Left ventricle myocardium inferior (tissue), 1 donor: ENCODE data around the gene ZKSCAN5. TPM values are rescaled to one million over a fixed set of nuclear protein-coding genes. Genes with fewer than 3 reads are reported as not detected.

Experiments
- DNase-seq: peaks from one replicate; pipeline ENCODE4 v3.0.0-alpha.2; 2020
- H3K27ac ChIP-seq: fragments of 200-600 bp; replicated peaks from 2 replicates; pipeline ENCODE4 v1.8.0; 2021
- H3K27me3 ChIP-seq: fragments of 200-600 bp; 2 replicates; pipeline ENCODE4 v1.8.0; 2021; ENCODE audit warnings: low read depth
- H3K36me3 ChIP-seq: fragments of 200-600 bp; 2 replicates; pipeline ENCODE4 v1.8.0; 2021
- H3K4me1 ChIP-seq: fragments of 200-600 bp; 2 replicates; pipeline ENCODE4 v1.8.0; 2021
- H3K4me3 ChIP-seq: fragments of 200-600 bp; 2 replicates; pipeline ENCODE4 v1.8.0; 2021; ENCODE audit warnings: mild to moderate bottlenecking, moderate library complexity
- H3K9me3 ChIP-seq: fragments of 200-600 bp; replicated peaks from 2 replicates; pipeline ENCODE4 v1.8.0; 2021
- CTCF ChIP-seq: fragments of 200-600 bp; IDR thresholded peaks from 2 replicates; pipeline ENCODE4 v1.8.0; 2021; ENCODE audit warnings: antibody characterized with exemption, mild to moderate bottlenecking, borderline replicate concordance
- intact Hi-C: fragments of 100-400 bp; cut with micrococcal nuclease; formaldehyde crosslinking; loops from one replicate; pipeline ENCODE4 v1.11.0; 2022
- total RNA-seq: library from RNA; stranded (reverse); fragmentation: NEBNext Ultra II Directional; extraction: Animal tissue kit (Norgen Biotek cat#: 25700); gene quantifications from one replicate; pipeline ENCODE4 v1.2.1, GENCODE V29; 2021
- donor health status: DM: no; HTN: yes; CAD: no; lungs with severe emphysema.

ZKSCAN5 gene
- total RNA-seq, 1 donor from 2014 or later, result 6.0 TPM

- no peak overlapping the region for H3K4me3 ChIP-seq
- DNase-seq, result no peak
- no peaks in the 10 kb centered on the region for H3K9me3 ChIP-seq
- H3K4me1 ChIP-seq, result peaks cover 64% of the 10 kb centered on the region
- TF ChIP-seq CTCF, result no peak
- intact Hi-C loops, result no loop called here
- H3K36me3 ChIP-seq, result peaks cover 82% of the 10 kb centered on the region
- no peak overlapping the region for H3K27ac ChIP-seq
- H3K27me3 ChIP-seq, result no peaks in the 10 kb centered on the region
Measured at GRCh38 chr7:99459087-99459486, 45.4 kb upstream of the ZKSCAN5 start.

GRCh38 chr7:99460651-99461050, 43.8 kb upstream of the ZKSCAN5 start:
- intact Hi-C loops, result no loop called here
- Histone ChIP-seq H3K27ac (peak overlapping the region; percentile 25), H3K27me3 (no peaks in the 10 kb centered on the region), H3K4me3 (no peak overlapping the region), H3K9me3 (no peaks in the 10 kb centered on the region), H3K4me1 (peaks cover 79% of the 10 kb centered on the region), H3K36me3 (peaks cover 68% of the 10 kb centered on the region)
- TF ChIP-seq CTCF, result no peak
- no peak for DNase-seq

GRCh38 chr7:99461221-99461620, 43.2 kb upstream of the ZKSCAN5 start:
- H3K4me3 ChIP-seq, result no peak overlapping the region
- no peaks in the 10 kb centered on the region for H3K27me3 ChIP-seq
- H3K27ac ChIP-seq, result no peak overlapping the region
- peaks cover 63% of the 10 kb centered on the region for H3K36me3 ChIP-seq
- intact Hi-C loops, result no loop called here
- H3K9me3 ChIP-seq, result no peaks in the 10 kb centered on the region
- H3K4me1 ChIP-seq, result peaks cover 83% of the 10 kb centered on the region
- TF ChIP-seq CTCF, result no peak
- DNase-seq, result no peak

- Histone ChIP-seq H3K4me1 (peaks cover 59% of the 10 kb centered on the region), H3K4me3 (peak overlapping the region; percentile 99), H3K9me3 (no peaks in the 10 kb centered on the region), H3K27me3 (no peaks in the 10 kb centered on the region), H3K36me3 (peaks cover 23% of the 10 kb centered on the region), H3K27ac (peak overlapping the region; percentile 95)
- no peak for TF ChIP-seq CTCF
- intact Hi-C loops, result no loop called here
- DNase-seq, result no peak
Measured at GRCh38 chr7:99465421-99465768, 39.1 kb upstream of the ZKSCAN5 start.

- H3K9me3 ChIP-seq, result no peaks in the 10 kb centered on the region
- DNase-seq, result no peak
- peaks cover 8% of the 10 kb centered on the region for H3K36me3 ChIP-seq
- no peak overlapping the region for H3K27ac ChIP-seq
- intact Hi-C loops, result no loop called here
- H3K27me3 ChIP-seq, result no peaks in the 10 kb centered on the region
- H3K4me3 ChIP-seq, result no peak overlapping the region
- no peak for TF ChIP-seq CTCF
- H3K4me1 ChIP-seq, result peaks cover 53% of the 10 kb centered on the region
Measured at GRCh38 chr7:99468336-99468918, 36.0 kb upstream of the ZKSCAN5 start.
